H1 (cell line): Measurements from ENCODE around the gene RWDD3. TPM values are rescaled to one million over a fixed set of nuclear protein-coding genes. Genes with fewer than 3 reads are reported as not detected.

Source experiments
- CTCF ChIA-PET: fragments of 300-600 bp; sonication (Branson Sonifier 250); formaldehyde crosslinking; loops from one replicate; lab custom pipeline; 2021; ENCODE audit not compliant: partially characterized antibody; lab: Charles Lee
- POLR2A ChIA-PET: fragments of 300-600 bp; sonication (Branson Sonifier 250); formaldehyde crosslinking; loops from one replicate; lab custom pipeline; 2021; ENCODE audit warnings: inconsistent platforms; ENCODE audit not compliant: partially characterized antibody; lab: Charles Lee
- DNase-seq, 2 experiments: peaks; one replicate each; pipeline versions ENCODE4 v3.0.0 to v3.0.0-alpha.2; 2010 to 2022; ENCODE audit warnings: low spot score in 2 of 2, low read depth in 1 of 2, mixed read lengths in 1 of 2
- FAIRE-seq: peaks from 2 replicates; lab custom pipeline; 2011; peaks lifted over from hg19 to GRCh38; lab: Jason Lieb, UNC
- H2AFZ ChIP-seq: 2 replicates; pipeline ENCODE4 v1.8.1; 2012; ENCODE audit warnings: low read length, inconsistent platforms
- H2AK5ac ChIP-seq: 2 replicates; pipeline ENCODE4 v1.6.1; 2013; ENCODE audit warnings: low read depth, low read length
- H2BK120ac ChIP-seq: replicated peaks from 2 replicates; pipeline ENCODE3; 2013; ENCODE audit warnings: low read depth, low read length, inconsistent platforms
- H2BK12ac ChIP-seq: 2 replicates; pipeline ENCODE4 v1.6.1; 2013; ENCODE audit warnings: low read depth, low read length
- H2BK15ac ChIP-seq: 2 replicates; pipeline ENCODE4 v1.6.1; 2013; ENCODE audit warnings: low read length
- H2BK20ac ChIP-seq: 2 replicates; pipeline ENCODE4 v1.6.1; 2013; ENCODE audit warnings: low read length
- H2BK5ac ChIP-seq: 2 replicates; pipeline ENCODE4 v1.6.1; 2013; ENCODE audit warnings: low read depth, low read length
- H3K14ac ChIP-seq: 2 replicates; pipeline ENCODE4 v1.6.1; 2013; ENCODE audit warnings: inconsistent platforms; ENCODE audit not compliant: insufficient read length
- H3K18ac ChIP-seq: 2 replicates; pipeline ENCODE4 v1.6.1; 2013; ENCODE audit warnings: low read length; ENCODE audit errors: extremely low read depth
- H3K23ac ChIP-seq: 2 replicates; pipeline ENCODE4 v1.6.1; 2013; ENCODE audit warnings: inconsistent platforms; ENCODE audit not compliant: insufficient read length
- H3K23me2 ChIP-seq: 2 replicates; pipeline ENCODE4 v1.6.1; 2013; ENCODE audit warnings: low read depth, low read length
- H3K27ac ChIP-seq: 2 replicates; pipeline ENCODE4 v1.6.1; 2011; ENCODE audit warnings: low read depth, low read length, inconsistent platforms
- H3K27me3 ChIP-seq, 4 experiments: replicated peaks in 1 of 4; 1 replicate in 1 of 4; 2 replicates in 3 of 4; pipeline versions ENCODE4 v1.6.1 to v1.8.1; 2011 to 2013; ENCODE audit warnings: low read length in 3 of 4, mild to moderate bottlenecking in 3 of 4, inconsistent platforms in 2 of 4, mixed read lengths in 2 of 4, moderate library complexity in 1 of 4; ENCODE audit not compliant: control insufficient read depth in 3 of 4, insufficient read depth in 3 of 4; ENCODE audit errors: extremely low read depth in 1 of 4
- H3K36me3 ChIP-seq, 4 experiments: 2 replicates each; pipeline versions ENCODE4 v1.6.1 to v1.8.1; 2011 to 2013; ENCODE audit warnings: mild to moderate bottlenecking in 4 of 4, low read length in 3 of 4, moderate library complexity in 2 of 4, control low read depth in 1 of 4, inconsistent platforms in 1 of 4; ENCODE audit not compliant: insufficient read depth in 4 of 4, control insufficient read depth in 2 of 4
- H3K4ac ChIP-seq: replicated peaks from 2 replicates; pipeline ENCODE3; 2013; ENCODE audit warnings: low read length, low read depth, mixed read lengths, inconsistent platforms; ENCODE audit not compliant: insufficient read length
- H3K4me1 ChIP-seq, 4 experiments: replicated peaks in 1 of 4; 1 replicate in 1 of 4; 2 replicates in 3 of 4; pipeline versions ENCODE4 v1.6.1 to v1.8.1; 2011 to 2013; ENCODE audit warnings: low read length in 3 of 4, inconsistent platforms in 2 of 4, mixed read lengths in 1 of 4; ENCODE audit not compliant: insufficient read depth in 4 of 4, control insufficient read depth in 3 of 4
- H3K4me2 ChIP-seq, 2 experiments: 2 replicates each; pipeline versions ENCODE4 v1.6.1 to v1.8.1; 2011 to 2013; ENCODE audit warnings: low read depth in 2 of 2, low read length in 2 of 2, control low read depth in 1 of 2, inconsistent platforms in 1 of 2, mild to moderate bottlenecking in 1 of 2; ENCODE audit not compliant: insufficient read depth in 1 of 2
- H3K4me3 ChIP-seq, 4 experiments: fragments of 200-600, 300-600 bp in 1 of 4; sonication (generic), shearing (Covaris generic), sonication (Bioruptor Twin) in 1 of 4; 2 replicates each; pipeline versions ENCODE4 v1.5.1 to v1.8.1; 2011 to 2016; ENCODE audit warnings: low read length in 4 of 4, low read depth in 3 of 4, control low read depth in 2 of 4, inconsistent platforms in 2 of 4, mild to moderate bottlenecking in 2 of 4, mixed read lengths in 1 of 4, moderate library complexity in 1 of 4; ENCODE audit not compliant: insufficient read depth in 2 of 4; ENCODE audit errors: extremely low read depth in 1 of 4
- H3K56ac ChIP-seq: replicated peaks from 2 replicates; pipeline ENCODE3; 2013; ENCODE audit warnings: low read depth, mild to moderate bottlenecking, mixed read lengths, low read length, inconsistent platforms; ENCODE audit not compliant: insufficient read length
- H3K79me1 ChIP-seq: 2 replicates; pipeline ENCODE4 v1.6.1; 2013; ENCODE audit warnings: low read depth, low read length, control low read depth
- H3K79me2 ChIP-seq, 2 experiments: 2 replicates each; pipeline versions ENCODE4 v1.6.1 to v1.8.1; 2012 to 2013; ENCODE audit warnings: low read length in 2 of 2, mild to moderate bottlenecking in 2 of 2, inconsistent platforms in 1 of 2; ENCODE audit not compliant: insufficient read depth in 2 of 2, control insufficient read depth in 1 of 2
- H3K9ac ChIP-seq, 4 experiments: replicated peaks in 1 of 4; 1 replicate in 1 of 4; 2 replicates in 3 of 4; pipeline versions ENCODE4 v1.6.1 to v1.8.1; 2011 to 2013; ENCODE audit warnings: low read depth in 3 of 4, low read length in 3 of 4, control low read depth in 2 of 4, mild to moderate bottlenecking in 2 of 4, moderate library complexity in 2 of 4, inconsistent platforms in 1 of 4; ENCODE audit errors: extremely low read depth in 1 of 4
- H3K9me3 ChIP-seq, 2 experiments: 2 replicates each; pipeline versions ENCODE4 v1.6.1 to v1.8.1; 2012 to 2013; ENCODE audit warnings: mild to moderate bottlenecking in 2 of 2, moderate library complexity in 2 of 2, control low read depth in 1 of 2, inconsistent platforms in 1 of 2, low read depth in 1 of 2, low read length in 1 of 2, mixed read lengths in 1 of 2; ENCODE audit not compliant: insufficient read depth in 2 of 2
- H4K20me1 ChIP-seq, 2 experiments: replicated peaks in 1 of 2; 2 replicates each; pipeline versions ENCODE3 to v1.8.1; 2011 to 2013; ENCODE audit warnings: inconsistent platforms in 2 of 2, low read length in 2 of 2, mild to moderate bottlenecking in 1 of 2; ENCODE audit not compliant: insufficient read depth in 2 of 2, control insufficient read depth in 1 of 2
- H4K5ac ChIP-seq: 2 replicates; pipeline ENCODE4 v1.6.1; 2013; ENCODE audit warnings: low read length, low read depth, mixed read lengths, inconsistent platforms; ENCODE audit not compliant: insufficient read length
- H4K8ac ChIP-seq: 2 replicates; pipeline ENCODE4 v1.8.0; 2013; ENCODE audit warnings: mild to moderate bottlenecking, moderate library complexity, low read length, inconsistent platforms; ENCODE audit not compliant: insufficient read depth; ENCODE audit errors: extremely low read depth
- H4K91ac ChIP-seq: replicated peaks from 2 replicates; pipeline ENCODE3; 2013; ENCODE audit warnings: low read length, mixed read lengths, inconsistent platforms; ENCODE audit not compliant: insufficient read length
- CBX8 ChIP-seq: fragments of 300-800, 300-1000 bp; sonication (generic); IDR thresholded peaks from 2 replicates; pipeline ENCODE4 v1.7.1; 2016; ENCODE audit warnings: low read depth, low read length, borderline replicate concordance
- CREB1 ChIP-seq: IDR thresholded peaks from 2 replicates; pipeline ENCODE4 v1.6.1; 2012; ENCODE audit warnings: inconsistent platforms
- E2F6 ChIP-seq: IDR thresholded peaks from 2 replicates; pipeline ENCODE4 v1.6.1; 2012; ENCODE audit warnings: inconsistent platforms
- HDAC2 ChIP-seq, 2 experiments: fragments of 300-600 bp in 1 of 2; sonication (generic) in 1 of 2; IDR thresholded peaks; 2 replicates each; pipeline ENCODE4 v1.6.1; 2011 to 2012; ENCODE audit warnings: low read depth in 2 of 2, low read length in 2 of 2, mild to moderate bottlenecking in 2 of 2, moderate library complexity in 2 of 2, borderline replicate concordance in 1 of 2, inconsistent platforms in 1 of 2
- NRF1 ChIP-seq: IDR thresholded peaks from 2 replicates; pipeline ENCODE4 v1.6.1; 2011; ENCODE audit warnings: mild to moderate bottlenecking, low read depth, low read length, improper control_type of control experiment
- RNF2 ChIP-seq: fragments of 200-900, 300-1000 bp; sonication (generic); IDR thresholded peaks from 2 replicates; pipeline ENCODE4 v1.7.1; 2016; ENCODE audit warnings: borderline replicate concordance, low read depth, mild to moderate bottlenecking, antibody characterized with exemption, low read length; ENCODE audit not compliant: poor library complexity, severe bottlenecking; ENCODE audit errors: missing control alignments
- SAP30 ChIP-seq: fragments of 300-600 bp; sonication (generic); IDR thresholded peaks from 2 replicates; pipeline ENCODE4 v1.7.1; 2012; ENCODE audit warnings: low read length, moderate library complexity, mild to moderate bottlenecking, inconsistent platforms; ENCODE audit not compliant: insufficient read depth, insufficient replicate concordance
- TAF1 ChIP-seq: IDR thresholded peaks from 2 replicates; pipeline ENCODE4 v1.6.1; 2011; ENCODE audit warnings: mild to moderate bottlenecking, low read depth, low read length
- TAF7 ChIP-seq: optimal IDR thresholded peaks from 2 replicates; pipeline ENCODE3; 2011; ENCODE audit warnings: low read depth, mild to moderate bottlenecking, inconsistent platforms, low read length, moderate library complexity, borderline replicate concordance
- ZNF274 ChIP-seq: IDR thresholded peaks from 2 replicates; pipeline ENCODE4 v1.7.0; 2012; ENCODE audit warnings: low read length, borderline replicate concordance; ENCODE audit errors: extremely low read depth
- WGBS, 2 experiments: shearing (Covaris generic) in 1 of 2; methylation state at CpG; one replicate each; pipeline versions ENCODE4 v1.1.6 to v1.1.7; 2013 to 2015; ENCODE audit warnings: low lambda C conversion rate in 2 of 2, mixed read lengths in 2 of 2, inconsistent platforms in 1 of 2, low coverage in 1 of 2, missing lambda C conversion rate in 1 of 2; ENCODE audit not compliant: insufficient replicate concordance in 2 of 2, insufficient coverage in 1 of 2, insufficient read length in 1 of 2; ENCODE audit errors: extremely low coverage in 1 of 2, missing lambda C conversion rate in 1 of 2; 5-methylcytosine and 5-hydroxymethylcytosine counted together
- polyA plus RNA-seq, 7 experiments: library from polyadenylated mRNA; depleted of rRNA in 3 of 7; stranded (reverse) in 5 of 7; unstranded in 2 of 7; fragments of >200 nt in 5 of 7; fragments of 200-250 nt in 2 of 7; gene quantifications; 1 replicate in 5 of 7; 2 replicates in 1 of 7; 4 replicates in 1 of 7; pipeline versions ENCODE4 v1.2.1 to v1.2.3, GENCODE V29; 2011 to 2013; ENCODE audit warnings: missing spikeins in 2 of 7, mixed read lengths in 2 of 7
- total RNA-seq: library from RNA; stranded (reverse); fragmentation: NEBNext Ultra II Directional; extraction: Animal tissue kit (Norgen Biotek cat#: 25700); gene quantifications from 2 replicates; pipeline ENCODE4 v1.2.1, GENCODE V29; 2021

Gene RWDD3
- total and polyA plus RNA-seq, 2 of the 8 experiments (the other 6 are each of a cell fraction or from before 2014, with no cell fraction given): 7.9 to 14.5 TPM

GRCh38 chr1:95236784-95237575 lies 3.0 kb downstream of the RWDD3 start:
- ChIA-PET POLR2A (no interaction called here), CTCF (interaction anchor here (0.6 kb wide), 2 partner anchors 341 to 453 kb away, joined by 3 read pairs; no protein-coding TSS in a partner anchor)
- Histone ChIP-seq H3K4me1 (peaks cover 0 to 4% (median 1%) of the 10 kb centered on the region in 4 experiments; a peak in 4 of 7 replicates), H2BK120ac (no peak overlapping the region), H3K23me2 (peaks cover 9% of the 10 kb centered on the region; the same call in 1 of the 2 replicates), H2BK20ac (no peak overlapping the region), H3K9ac (no peak overlapping the region), H3K79me2 (peaks cover 0 to 18% of the 10 kb centered on the region in 2 experiments; a peak in 2 of 4 replicates), H3K79me1 (peaks cover 2% of the 10 kb centered on the region; the same call in 1 of the 2 replicates), H3K56ac (no peak overlapping the region), H3K23ac (no peak overlapping the region), H3K14ac (no peak overlapping the region), H3K18ac (no peak overlapping the region), H2BK12ac (no peak overlapping the region), H3K4me2 (no peak overlapping the region; a peak in 1 of 4 replicates), H4K5ac (no peak overlapping the region), H3K27ac (no peak overlapping the region), H4K91ac (no peak overlapping the region), H3K36me3 (peaks cover 0 to 19% (median 10%) of the 10 kb centered on the region in 4 experiments; a peak in 5 of 8 replicates), H4K8ac (no peak overlapping the region), H2BK15ac (no peak overlapping the region), H2AFZ (no peak overlapping the region), H3K4me3 (no peak overlapping the region), H3K4ac (no peak overlapping the region), H2BK5ac (no peak overlapping the region), H4K20me1 (peaks cover 0 to 2% of the 10 kb centered on the region in 2 experiments), H2AK5ac (no peak overlapping the region), H3K27me3 (peaks cover 0 to 3% (median 0%) of the 10 kb centered on the region in 4 experiments; a peak in 2 of 7 replicates), H3K9me3 (peaks cover 9 to 12% of the 10 kb centered on the region in 2 experiments; a peak in 2 of 4 replicates)
- no peak for DNase-seq
- FAIRE-seq: no peak
- WGBS, 2 experiments: 78% methylated on average over 2 of the region's 2 CpGs; no CpG with 5 or more reads in 1 of the 2 experiments
- TF ChIP-seq HDAC2 (IDR thresholded peaks at IDR 0.05; ENCODE audit: borderline replicate concordance in 1 of 2, low read depth in 2 of 2, low read length in 2 of 2) (no peak), SAP30 (no peak), TAF7 (no peak), CREB1 (no peak), ZNF274 (no peak), CBX8 (no peak), E2F6 (no peak), NRF1 (no peak), TAF1 (no peak), RNF2 (no peak)
